PC-9 (cell line): Measurements from ENCODE around the gene RFX2. TPM values are rescaled to one million over a fixed set of nuclear protein-coding genes. Genes with fewer than 3 reads are reported as not detected.

ENCODE experiments used
- BruUV-seq: library from RNA; stranded (reverse); fragments of 400-500 nt; replicated peaks from 2 replicates; lab custom pipeline; 2021; lab: Mats Ljungman, UMichigan
- CTCF ChIA-PET: fragments of 300-600 bp; sonication (Branson Sonifier 250); formaldehyde crosslinking; loops from one replicate; lab custom pipeline; 2022; ENCODE audit warnings: antibody characterized with exemption; lab: Charles Lee
- POLR2A ChIA-PET: fragments of 300-600 bp; sonication (Branson Sonifier 250); formaldehyde crosslinking; loops from one replicate; lab custom pipeline; 2022; ENCODE audit warnings: antibody characterized with exemption; ENCODE audit not compliant: unreplicated experiment; lab: Charles Lee
- DNase-seq, 2 experiments: peaks; one replicate each; pipeline versions ENCODE4 v3.0.0 to v3.0.0-alpha.2; 2015 to 2022; ENCODE audit warnings: mixed read lengths in 1 of 2
- H2AFZ ChIP-seq: fragments of 200-600 bp; sonication (generic); 2 replicates; pipeline ENCODE4 v1.8.1; 2017; ENCODE audit warnings: antibody characterized with exemption
- H3F3A ChIP-seq: fragments of 200-600 bp; sonication (generic); 2 replicates; pipeline ENCODE4 v1.8.1; 2017; ENCODE audit warnings: antibody characterized with exemption, mild to moderate bottlenecking, low read depth; ENCODE audit not compliant: insufficient read depth
- H3K27ac ChIP-seq: fragments of 200-600 bp; sonication (generic); 2 replicates; pipeline ENCODE4 v1.6.1; 2016; ENCODE audit warnings: mixed run types
- H3K27me3 ChIP-seq: fragments of 200-600 bp; sonication (generic); 2 replicates; pipeline ENCODE4 v1.6.1; 2016; ENCODE audit warnings: low read depth, mixed run types; ENCODE audit not compliant: insufficient read depth
- H3K36me3 ChIP-seq: fragments of 200-600 bp; sonication (generic); 2 replicates; pipeline ENCODE4 v1.6.1; 2016; ENCODE audit warnings: low read depth, mixed run types
- H3K4me1 ChIP-seq: fragments of 200-600 bp; sonication (generic); replicated peaks from 2 replicates; pipeline ENCODE4 v1.6.1; 2016; ENCODE audit warnings: mixed run types; ENCODE audit not compliant: insufficient read depth
- H3K4me2 ChIP-seq: fragments of 200-600 bp; sonication (generic); 2 replicates; pipeline ENCODE4 v1.6.1; 2017; ENCODE audit warnings: mixed run types
- H3K4me3 ChIP-seq: fragments of 200-600 bp; sonication (generic); 2 replicates; pipeline ENCODE4 v1.6.1; 2016; ENCODE audit warnings: mixed run types
- H3K79me2 ChIP-seq: fragments of 200-600 bp; sonication (generic); 2 replicates; pipeline ENCODE4 v1.6.1; 2017; ENCODE audit warnings: low read depth, mixed run types
- H3K9me2 ChIP-seq: fragments of 200-600 bp; sonication (generic); 2 replicates; pipeline ENCODE4 v1.8.1; 2017; ENCODE audit warnings: mild to moderate bottlenecking; ENCODE audit not compliant: insufficient read depth
- H3K9me3 ChIP-seq: fragments of 200-600 bp; sonication (generic); 2 replicates; pipeline ENCODE4 v1.8.1; 2016; ENCODE audit warnings: low read depth; ENCODE audit not compliant: insufficient read depth
- H4K20me1 ChIP-seq: fragments of 200-600 bp; sonication (generic); 2 replicates; pipeline ENCODE4 v1.8.1; 2017; ENCODE audit not compliant: insufficient read depth
- CTCF ChIP-seq: fragments of 200-600 bp; sonication (generic); conservative IDR thresholded peaks from 2 replicates; pipeline ENCODE4 v1.6.1; 2017; ENCODE audit warnings: mixed run types, antibody characterized with exemption, mild to moderate bottlenecking, moderate library complexity
- EZH2 ChIP-seq: fragments of 200-600 bp; sonication (generic); IDR thresholded peaks from 2 replicates; pipeline ENCODE4 v1.8.0; 2017; ENCODE audit warnings: antibody characterized with exemption, low read depth
- intact Hi-C: fragments of 100-400 bp; cut with micrococcal nuclease; formaldehyde crosslinking; loops from one replicate; pipeline ENCODE4 v1.10.0; 2022; ENCODE audit not compliant: unreplicated experiment
- total RNA-seq: library from RNA; stranded (reverse); gene quantifications from 2 replicates; pipeline ENCODE4 v1.2.3, GENCODE V29; 2021

RFX2 gene
- total RNA-seq, 1 experiment from 2014 or later = 11.6 TPM

DNA sequence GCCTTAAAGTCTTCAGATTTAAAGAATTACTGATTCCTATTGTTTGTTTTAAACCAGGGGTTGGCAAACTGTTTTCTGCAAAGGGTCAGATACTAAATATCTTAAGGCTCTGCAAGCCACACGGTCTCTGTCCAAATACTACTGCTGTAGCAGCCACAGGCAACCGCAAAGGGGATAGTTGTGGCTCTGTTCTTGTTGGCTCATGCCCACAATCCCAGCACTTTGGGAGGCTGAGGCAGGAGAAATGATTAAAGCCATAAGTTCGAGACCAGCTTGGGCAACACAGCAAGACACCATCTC is 154.7 kb downstream of the RFX2 start:
- Histone ChIP-seq H2AFZ (no peak overlapping the region), H3K4me3 (no peak overlapping the region), H3K79me2 (peaks cover 54% of the 10 kb centered on the region), H3K27me3 (no peaks in the 10 kb centered on the region), H3K27ac (no peak overlapping the region), H3K36me3 (no peaks in the 10 kb centered on the region), H3K4me2 (no peak overlapping the region), H4K20me1 (peaks cover 35% of the 10 kb centered on the region), H3K9me2 (no peaks in the 10 kb centered on the region), H3K4me1 (no peaks in the 10 kb centered on the region), H3K9me3 (no peaks in the 10 kb centered on the region), H3F3A (no peaks in the 10 kb centered on the region)
- ChIA-PET POLR2A (no interaction called here), CTCF (no interaction called here)
- TF ChIP-seq EZH2 (no peak), CTCF (no peak)
- BruUV-seq = no TSS peak
- DNase-seq = no peak
- intact Hi-C loops = no loop called here

- Histone ChIP-seq H3K4me2 (no peak overlapping the region), H3K27ac (no peak overlapping the region), H3K36me3 (no peaks in the 10 kb centered on the region), H3K9me2 (no peaks in the 10 kb centered on the region), H3K79me2 (peaks cover 42% of the 10 kb centered on the region), H3K27me3 (no peaks in the 10 kb centered on the region), H2AFZ (no peak overlapping the region), H4K20me1 (peaks cover 29% of the 10 kb centered on the region), H3F3A (no peaks in the 10 kb centered on the region), H3K9me3 (no peaks in the 10 kb centered on the region), H3K4me1 (no peaks in the 10 kb centered on the region), H3K4me3 (no peak overlapping the region)
- CTCF ChIA-PET = no interaction called here
- intact Hi-C loops = no loop called here
- TF ChIP-seq EZH2 = no peak
- no peak for TF ChIP-seq CTCF
- POLR2A ChIA-PET = no interaction called here
- BruUV-seq = no TSS peak
- no peak for DNase-seq
These were observed 156.0 kb downstream of the RFX2 start for GRCh38 chr19:5954293-5954692.

DNA sequence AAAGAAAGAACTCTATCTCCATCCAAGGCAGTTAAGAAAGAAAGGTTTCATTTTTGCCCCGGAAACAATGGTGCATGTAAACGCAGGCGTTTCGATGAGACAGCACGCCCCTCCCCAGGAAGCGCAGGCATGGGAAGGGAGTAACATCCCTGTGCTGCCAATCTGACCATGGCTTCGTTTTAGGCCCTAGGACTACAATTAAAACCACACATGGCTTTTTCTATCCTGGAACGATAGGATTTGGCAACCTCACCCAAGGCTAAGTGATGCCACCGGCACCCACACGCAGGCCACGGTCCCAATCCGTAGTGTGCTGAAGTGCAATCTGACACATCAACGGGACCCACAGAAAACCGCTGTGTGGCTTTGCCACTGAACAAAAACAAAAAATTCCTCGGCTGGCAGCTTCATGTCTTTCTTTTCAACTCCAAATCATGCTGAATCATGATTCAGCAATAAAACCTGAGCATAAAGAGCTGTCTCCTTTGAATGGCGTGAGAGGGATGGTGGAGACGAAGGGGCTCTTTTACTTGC is 156.6 kb downstream of the RFX2 start:
- H3K4me2 ChIP-seq = no peak overlapping the region
- CTCF ChIA-PET = no interaction called here
- H3K4me1 ChIP-seq = no peaks in the 10 kb centered on the region
- POLR2A ChIA-PET = no interaction called here
- intact Hi-C loops = no loop called here
- H3K79me2 ChIP-seq = peaks cover 38% of the 10 kb centered on the region
- H3F3A ChIP-seq = no peaks in the 10 kb centered on the region
- H2AFZ ChIP-seq = no peak overlapping the region
- no peak for TF ChIP-seq CTCF
- TF ChIP-seq EZH2 = no peak
- no peaks in the 10 kb centered on the region for H3K36me3 ChIP-seq
- no peaks in the 10 kb centered on the region for H3K9me2 ChIP-seq
- no peak for DNase-seq
- H3K9me3 ChIP-seq = no peaks in the 10 kb centered on the region
- BruUV-seq = no TSS peak
- no peaks in the 10 kb centered on the region for H3K27me3 ChIP-seq
- H3K4me3 ChIP-seq = no peak overlapping the region
- peaks cover 27% of the 10 kb centered on the region for H4K20me1 ChIP-seq
- H3K27ac ChIP-seq = no peak overlapping the region
